Limb (tissue), 2 donors: ENCODE results near the gene TRIM49B.
"Not testable (repeated sequence)": the region's sequence is repeated elsewhere in the genome, so short reads cannot be mapped to it uniquely, and the experiment has no call there.

Experiments
- DNase-seq, 2 donors: peaks; one replicate each; pipeline ENCODE4 v3.0.0-alpha.2; 2016; ENCODE audit errors: extremely low spot score in 2 of 2

The TRIM49B gene, protein sequence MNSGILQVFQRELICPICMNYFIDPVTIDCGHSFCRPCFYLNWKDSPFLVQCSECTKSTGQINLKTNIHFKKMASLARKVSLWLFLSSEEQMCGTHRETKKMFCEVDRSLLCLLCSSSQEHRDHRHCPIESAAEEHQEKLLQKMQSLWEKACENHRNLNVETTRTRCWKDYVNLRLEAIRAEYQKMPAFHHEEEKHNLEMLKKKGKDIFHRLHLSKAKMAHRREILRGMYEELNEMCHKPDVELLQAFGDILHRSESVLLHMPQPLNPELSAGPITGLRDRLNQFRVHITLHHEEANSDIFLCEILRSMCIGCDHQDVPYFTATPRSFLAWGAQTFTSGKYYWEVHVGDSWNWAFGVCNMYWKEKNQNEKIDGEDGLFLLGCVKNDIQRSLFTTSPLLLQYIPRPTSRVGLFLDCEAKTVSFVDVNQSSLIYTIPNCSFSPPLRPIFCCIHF

DNA sequence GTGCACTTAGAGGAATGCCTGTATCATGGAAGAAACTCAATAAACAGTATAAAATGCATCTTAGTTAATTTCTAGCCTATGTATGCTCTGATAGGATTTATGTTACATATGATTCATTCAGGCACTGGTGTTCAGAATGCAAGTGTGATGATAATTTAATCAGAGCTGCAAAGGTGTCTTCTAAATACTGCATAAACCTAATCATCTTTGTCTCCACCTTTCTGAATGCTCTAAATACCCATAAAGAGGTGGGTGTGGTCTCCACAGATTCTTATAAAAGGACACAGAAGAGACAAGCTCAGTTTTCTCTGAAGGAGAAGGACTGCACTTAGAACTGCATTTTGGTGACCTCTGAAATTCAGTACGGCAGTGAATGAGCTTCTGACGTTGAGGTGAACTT is at the start of gene TRIM49B:
Gene TRIM49B (plus strand): TSS at position 301 of the 400 bp plus-strand sequence. CDS start 2,777 bp downstream, outside the sequence.
- not testable (repeated sequence) for DNase-seq

- not testable (repeated sequence) for DNase-seq
Observed at GRCh38 chr11:48983785-48984184, 44.8 kb upstream of the TRIM49B start, which contains the start of gene TRIM51G. TRIM51G (minus strand) TSS chr11:48983885; CDS start chr11:48981695, 2,190 bp downstream.

DNA sequence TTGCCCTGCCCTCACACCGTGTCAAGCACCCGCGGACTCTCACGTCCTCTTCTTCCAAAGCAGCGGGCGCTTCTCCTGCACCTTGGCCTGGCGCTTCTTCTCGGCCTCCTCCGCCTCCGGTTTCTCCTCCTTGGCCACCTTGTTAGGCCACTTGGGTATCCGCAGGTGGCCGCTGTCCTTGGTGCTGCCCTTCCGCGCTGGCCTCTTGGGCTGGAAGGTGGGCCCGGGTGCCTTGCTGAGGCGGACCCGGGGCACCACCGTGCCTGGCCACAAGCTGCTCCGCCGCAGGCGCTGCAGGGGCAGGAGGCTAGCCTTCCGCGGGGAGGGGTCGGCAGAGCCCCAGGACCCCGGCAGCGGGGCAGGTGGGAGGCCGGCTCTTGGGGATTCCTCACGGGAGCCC is 19.6 kb downstream of the TRIM49B start:
- not testable (repeated sequence) for DNase-seq

DNA sequence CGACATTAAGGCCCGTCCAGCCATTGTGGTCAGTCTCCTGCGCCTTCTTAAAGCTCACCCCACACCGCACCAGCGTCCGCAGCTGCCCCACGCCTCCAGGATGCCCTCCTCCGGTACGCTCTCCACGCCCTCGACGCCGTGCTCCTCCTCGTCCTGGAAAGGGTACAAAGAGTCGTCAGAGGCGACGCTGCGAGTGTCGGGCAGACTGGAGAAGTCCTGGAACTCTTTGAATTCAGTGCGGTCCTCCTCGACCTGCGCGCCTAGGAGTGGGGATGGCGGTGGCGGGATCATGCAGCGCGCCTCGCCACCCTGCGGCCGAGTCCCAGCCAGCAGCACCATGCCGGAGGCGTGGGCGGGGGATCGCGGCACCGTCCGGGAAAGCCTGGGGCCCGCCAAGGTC is 21.2 kb downstream of the TRIM49B start:
- DNase-seq, result not testable (repeated sequence)

- not testable (repeated sequence) for DNase-seq
Observed at GRCh38 chr11:49059012-49059411, 30.4 kb downstream of the TRIM49B start, which contains the start of gene TRIM64C. TRIM64C (minus strand) TSS chr11:49059112; CDS start chr11:49059112, 0 bp downstream.

- DNase-seq, result not testable (repeated sequence)
Observed at GRCh38 chr11:49069897-49070296, 41.3 kb downstream of the TRIM49B start.
